ENCODE results near the gene FAM110A. TPM values are rescaled to one million over a fixed set of nuclear protein-coding genes. Genes with fewer than 3 reads are reported as not detected.

Gene FAM110A
- total and polyA plus RNA-seq, 2 donors (not counting 1 experiment from before 2014, with no cell fraction given) = 15.6 to 18.4 TPM

DNA sequence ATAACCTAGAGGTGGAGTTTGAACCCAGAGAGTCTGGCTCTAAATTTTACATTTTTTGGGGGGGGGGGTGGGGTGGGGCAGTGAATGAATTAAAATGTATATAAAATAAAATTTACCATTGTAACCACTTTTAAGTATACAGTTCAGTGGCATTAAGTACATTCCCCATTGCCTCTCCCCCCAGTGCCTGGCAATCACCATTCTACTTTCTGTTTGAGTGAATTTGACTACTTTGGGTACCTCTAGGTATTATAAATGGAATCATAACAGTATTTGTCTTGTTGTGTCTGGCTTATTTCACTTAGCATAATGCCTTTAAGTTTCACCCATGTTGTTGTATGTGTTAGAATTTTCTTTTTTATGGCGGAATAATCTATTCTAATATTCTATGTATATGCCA is 2.7 kb downstream of the FAM110A start:
- CTCF ChIA-PET = interaction anchor here (7.2 kb wide), 1 partner anchor 121 kb away, joined by 59 read pairs; no protein-coding TSS in a partner anchor
- Mint-ChIP-seq H3K27me3 (no peaks in the 10 kb centered on the region), H3K4me1 (peaks cover 46% of the 10 kb centered on the region), H3K4me3 (peak overlapping the region; percentile 52), H3K27ac (peak overlapping the region; percentile 47), H3K9me3 (ENCODE audit: insufficient read depth) (no peaks in the 10 kb centered on the region)
- Histone ChIP-seq H3K27ac (ENCODE audit: low read length in 2 of 2) (no peak overlapping the region), H3K36me3 (replicated peaks in 1 of 2; ENCODE audit: control extremely low read depth in 1 of 2, control insufficient read depth in 1 of 2, extremely low read depth in 1 of 2, insufficient read depth in 2 of 2, low read length in 1 of 2) (peaks cover 0 to 3% of the 10 kb centered on the region in 2 experiments), H2AFZ (ENCODE audit: insufficient read depth, low read depth, low read length, poor library complexity, severe bottlenecking) (no peak overlapping the region), H3K4me1 (ENCODE audit: control insufficient read depth in 2 of 2, insufficient read depth in 2 of 2, low read length in 2 of 2) (peaks cover 37 to 38% of the 10 kb centered on the region in 2 donors), H3K79me2 (ENCODE audit: control insufficient read depth, insufficient read depth, low read length) (peaks cover 68% of the 10 kb centered on the region), H3K9me3 (ENCODE audit: control extremely low read depth in 1 of 3, control insufficient read depth in 2 of 3, insufficient read depth in 1 of 3, low read length in 2 of 3) (peaks cover 0 to 15% (median 0%) of the 10 kb centered on the region in 3 donors), H3K27me3 (replicated peaks in 1 of 4; ENCODE audit: control extremely low read depth in 1 of 4, control insufficient read depth in 3 of 4, insufficient read depth in 4 of 4, low read length in 3 of 4) (peaks cover 0 to 6% (median 1%) of the 10 kb centered on the region in 4 experiments), H3K4me2 (replicated peaks; ENCODE audit: low read depth, low read length, poor library complexity, severe bottlenecking) (peak overlapping the region; percentile 12), H4K20me1 (ENCODE audit: control insufficient read depth, insufficient read depth, low read length, poor library complexity, severe bottlenecking) (peaks cover 29% of the 10 kb centered on the region), H3K9ac (ENCODE audit: low read length) (no peak overlapping the region), H3K4me3 (ENCODE audit: control extremely low read depth in 1 of 5, extremely low read depth in 1 of 5, insufficient read depth in 1 of 5, low read depth in 2 of 5, low read length in 4 of 5) (no peak overlapping the region)
- no peak for TF ChIP-seq EZH2 (IDR thresholded peaks at IDR 0.05; ENCODE audit: borderline replicate concordance, insufficient read depth, low read depth, low read length, poor library complexity, severe bottlenecking)
- TF ChIP-seq, protein P1, sequence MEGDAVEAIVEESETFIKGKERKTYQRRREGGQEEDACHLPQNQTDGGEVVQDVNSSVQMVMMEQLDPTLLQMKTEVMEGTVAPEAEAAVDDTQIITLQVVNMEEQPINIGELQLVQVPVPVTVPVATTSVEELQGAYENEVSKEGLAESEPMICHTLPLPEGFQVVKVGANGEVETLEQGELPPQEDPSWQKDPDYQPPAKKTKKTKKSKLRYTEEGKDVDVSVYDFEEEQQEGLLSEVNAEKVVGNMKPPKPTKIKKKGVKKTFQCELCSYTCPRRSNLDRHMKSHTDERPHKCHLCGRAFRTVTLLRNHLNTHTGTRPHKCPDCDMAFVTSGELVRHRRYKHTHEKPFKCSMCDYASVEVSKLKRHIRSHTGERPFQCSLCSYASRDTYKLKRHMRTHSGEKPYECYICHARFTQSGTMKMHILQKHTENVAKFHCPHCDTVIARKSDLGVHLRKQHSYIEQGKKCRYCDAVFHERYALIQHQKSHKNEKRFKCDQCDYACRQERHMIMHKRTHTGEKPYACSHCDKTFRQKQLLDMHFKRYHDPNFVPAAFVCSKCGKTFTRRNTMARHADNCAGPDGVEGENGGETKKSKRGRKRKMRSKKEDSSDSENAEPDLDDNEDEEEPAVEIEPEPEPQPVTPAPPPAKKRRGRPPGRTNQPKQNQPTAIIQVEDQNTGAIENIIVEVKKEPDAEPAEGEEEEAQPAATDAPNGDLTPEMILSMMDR (IDR thresholded peaks at IDR 0.05) = no peak
- intact Hi-C loops (cut with micrococcal nuclease) = no loop called here
- ATAC-seq (ENCODE audit: low read depth) (no peak), DNase-seq (no peak)
- POLR2A ChIA-PET = no interaction called here
- WGBS (ENCODE audit: insufficient coverage) = no CpG with 5 or more reads among the region's 1 CpG

DNA sequence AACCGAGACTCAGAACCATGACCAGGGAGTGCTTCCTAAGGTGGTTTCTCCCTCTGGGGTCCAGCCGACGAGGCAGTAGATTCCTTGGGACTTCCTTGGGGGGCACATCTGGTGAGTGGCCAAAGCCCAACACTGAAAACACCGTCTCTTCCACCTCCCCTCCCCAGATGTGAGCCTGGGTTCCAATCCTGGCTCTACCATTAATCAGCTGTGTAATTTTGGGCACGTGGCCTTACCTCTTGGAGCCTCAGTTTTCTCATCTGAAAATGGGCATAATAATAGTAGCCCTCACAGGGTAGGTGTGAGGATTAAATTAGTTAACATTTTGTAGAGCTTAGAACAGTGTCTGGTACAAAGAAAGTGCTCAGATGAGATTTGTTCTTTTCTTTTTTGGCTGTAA is 5.5 kb downstream of the FAM110A start:
- Mint-ChIP-seq H3K9me3 (ENCODE audit: insufficient read depth) (no peaks in the 10 kb centered on the region), H3K4me3 (no peak overlapping the region), H3K4me1 (peaks cover 58% of the 10 kb centered on the region), H3K27ac (no peak overlapping the region), H3K27me3 (peaks cover 4% of the 10 kb centered on the region)
- POLR2A ChIA-PET = no interaction called here
- H3K9ac ChIP-seq (ENCODE audit: low read length) = no peak overlapping the region
- no peak overlapping the region for H3K4me2 ChIP-seq (replicated peaks; ENCODE audit: low read depth, low read length, poor library complexity, severe bottlenecking)
- H3K4me3 ChIP-seq (ENCODE audit: control extremely low read depth in 1 of 5, extremely low read depth in 1 of 5, insufficient read depth in 1 of 5, low read depth in 2 of 5, low read length in 4 of 5) = no peak overlapping the region
- peaks cover 0 to 15% (median 0%) of the 10 kb centered on the region in 3 donors for H3K9me3 ChIP-seq (ENCODE audit: control extremely low read depth in 1 of 3, control insufficient read depth in 2 of 3, insufficient read depth in 1 of 3, low read length in 2 of 3)
- CTCF ChIA-PET = no interaction called here
- H3K36me3 ChIP-seq (replicated peaks in 1 of 2; ENCODE audit: control extremely low read depth in 1 of 2, control insufficient read depth in 1 of 2, extremely low read depth in 1 of 2, insufficient read depth in 2 of 2, low read length in 1 of 2) = peaks cover 0 to 3% of the 10 kb centered on the region in 2 experiments
- peaks cover 57% of the 10 kb centered on the region for H4K20me1 ChIP-seq (ENCODE audit: control insufficient read depth, insufficient read depth, low read length, poor library complexity, severe bottlenecking)
- H3K27me3 ChIP-seq (replicated peaks in 1 of 4; ENCODE audit: control extremely low read depth in 1 of 4, control insufficient read depth in 3 of 4, insufficient read depth in 4 of 4, low read length in 3 of 4) = peaks cover 0 to 19% (median 6%) of the 10 kb centered on the region in 4 experiments
- ATAC-seq (ENCODE audit: low read depth) (no peak), DNase-seq (no peak)
- WGBS (ENCODE audit: insufficient coverage) = 88% methylated on average over 4 of the region's 5 CpGs
- H3K79me2 ChIP-seq (ENCODE audit: control insufficient read depth, insufficient read depth, low read length) = peaks cover 91% of the 10 kb centered on the region
- H3K27ac ChIP-seq (ENCODE audit: low read length in 2 of 2) = no peak overlapping the region
- intact Hi-C loops (cut with micrococcal nuclease) = no loop called here
- no peak for TF ChIP-seq EZH2 (IDR thresholded peaks at IDR 0.05; ENCODE audit: borderline replicate concordance, insufficient read depth, low read depth, low read length, poor library complexity, severe bottlenecking)
- TF ChIP-seq, protein P1 (IDR thresholded peaks at IDR 0.05) = no peak
- no peak overlapping the region for H2AFZ ChIP-seq (ENCODE audit: insufficient read depth, low read depth, low read length, poor library complexity, severe bottlenecking)
- H3K4me1 ChIP-seq (ENCODE audit: control insufficient read depth in 2 of 2, insufficient read depth in 2 of 2, low read length in 2 of 2) = peaks cover 49 to 56% of the 10 kb centered on the region in 2 donors

All from B cell (primary cell).